ENCODE results near the gene XYLT2.

XYLT2 gene

GRCh38 chr17:50339381-50339780 is 6.5 kb upstream of the XYLT2 start:
- peaks cover under 1% of the 10 kb centered on the region for H3K4me1 ChIP-seq (ENCODE audit: insufficient read depth, low read length)
- TF ChIP-seq CTCF (IDR thresholded peaks at IDR 0.05; ENCODE audit: borderline replicate concordance, extremely low read depth, low read length, poor library complexity, severe bottlenecking) = no peak
- no peak for TF ChIP-seq EZH2 (IDR thresholded peaks at IDR 0.05; ENCODE audit: borderline replicate concordance, low read depth, low read length, severe bottlenecking)
- DNase-seq = no peak
- no peak overlapping the region for H2AFZ ChIP-seq (ENCODE audit: low read depth, low read length)
- no peak for ATAC-seq (ENCODE audit: insufficient read depth, low read depth)
- H3K4me2 ChIP-seq (ENCODE audit: insufficient read depth, low read length) = no peak overlapping the region
- no peaks in the 10 kb centered on the region for H3K27me3 ChIP-seq (ENCODE audit: insufficient read depth, low read length, poor library complexity)
- H4K20me1 ChIP-seq (ENCODE audit: insufficient read depth, low read length) = no peaks in the 10 kb centered on the region
- H3K36me3 ChIP-seq (ENCODE audit: insufficient read depth, low read length) = no peaks in the 10 kb centered on the region
- no peak overlapping the region for H3K27ac ChIP-seq (ENCODE audit: low read length)
- H3K4me3 ChIP-seq (ENCODE audit: low read depth in 1 of 2, low read length in 2 of 2) = no peak overlapping the region
- H3K9ac ChIP-seq (ENCODE audit: low read depth, low read length) = no peak overlapping the region
- H3K9me3 ChIP-seq (ENCODE audit: insufficient read depth, low read length, severe bottlenecking) = peaks cover 13% of the 10 kb centered on the region
- no peaks in the 10 kb centered on the region for H3K79me2 ChIP-seq (ENCODE audit: insufficient read depth, low read length)

GRCh38 chr17:50344731-50345365 is 1.1 kb upstream of the XYLT2 start:
- DNase-seq = no peak
- Histone ChIP-seq H3K4me3 (ENCODE audit: low read depth in 1 of 2, low read length in 2 of 2) (peak overlapping the region in 1 of 2 experiments; percentile 90; a peak in 1 of 4 replicates), H3K4me2 (ENCODE audit: insufficient read depth, low read length) (peak overlapping the region; percentile 99)

GRCh38 chr17:50346313-50347116 is 589 bp downstream of the XYLT2 start:
- H3K9me3 ChIP-seq (ENCODE audit: insufficient read depth, low read length, severe bottlenecking) = no peaks in the 10 kb centered on the region
- H3K27ac ChIP-seq (ENCODE audit: low read length) = peak overlapping the region; percentile 91
- peaks cover 16% of the 10 kb centered on the region; the same call in 1 of the 2 replicates for H4K20me1 ChIP-seq (ENCODE audit: insufficient read depth, low read length)
- H3K4me3 ChIP-seq (ENCODE audit: low read depth in 1 of 2, low read length in 2 of 2) = peak overlapping the region; percentile 63 to 90
- no peak for TF ChIP-seq CTCF (IDR thresholded peaks at IDR 0.05; ENCODE audit: borderline replicate concordance, extremely low read depth, low read length, poor library complexity, severe bottlenecking)
- TF ChIP-seq EZH2 (IDR thresholded peaks at IDR 0.05; ENCODE audit: borderline replicate concordance, low read depth, low read length, severe bottlenecking) = no peak
- ATAC-seq (ENCODE audit: insufficient read depth, low read depth) (peak; percentile 65), DNase-seq (no peak)
- H3K4me1 ChIP-seq (ENCODE audit: insufficient read depth, low read length) = peaks cover 24% of the 10 kb centered on the region
- H3K4me2 ChIP-seq (ENCODE audit: insufficient read depth, low read length) = peak overlapping the region; percentile 99
- no peaks in the 10 kb centered on the region for H3K27me3 ChIP-seq (ENCODE audit: insufficient read depth, low read length, poor library complexity)
- peak overlapping the region; percentile 90 for H3K9ac ChIP-seq (ENCODE audit: low read depth, low read length)
- peaks cover 43% of the 10 kb centered on the region for H3K79me2 ChIP-seq (ENCODE audit: insufficient read depth, low read length)
- H2AFZ ChIP-seq (ENCODE audit: low read depth, low read length) = peak overlapping the region; percentile 92
- no peaks in the 10 kb centered on the region; the same call in 1 of the 2 replicates for H3K36me3 ChIP-seq (ENCODE audit: insufficient read depth, low read length)

More at GRCh38 chr17:50344731-50345365, 1.1 kb upstream of the XYLT2 start:
- Histone ChIP-seq H3K4me1 (ENCODE audit: insufficient read depth, low read length) (peaks cover 24% of the 10 kb centered on the region), H4K20me1 (ENCODE audit: insufficient read depth, low read length) (peaks cover 8% of the 10 kb centered on the region; the same call in 1 of the 2 replicates), H2AFZ (ENCODE audit: low read depth, low read length) (peak overlapping the region; percentile 94; the same call in 1 of the 2 replicates), H3K9me3 (ENCODE audit: insufficient read depth, low read length, severe bottlenecking) (no peaks in the 10 kb centered on the region), H3K27me3 (ENCODE audit: insufficient read depth, low read length, poor library complexity) (no peaks in the 10 kb centered on the region), H3K9ac (ENCODE audit: low read depth, low read length) (peak overlapping the region; percentile 90; the same call in 1 of the 2 replicates), H3K27ac (ENCODE audit: low read length) (no peak overlapping the region), H3K36me3 (ENCODE audit: insufficient read depth, low read length) (no peaks in the 10 kb centered on the region; the same call in 1 of the 2 replicates), H3K79me2 (ENCODE audit: insufficient read depth, low read length) (peaks cover 34% of the 10 kb centered on the region)
- ATAC-seq (ENCODE audit: insufficient read depth, low read depth) = no peak
- TF ChIP-seq CTCF (IDR thresholded peaks at IDR 0.05; ENCODE audit: borderline replicate concordance, extremely low read depth, low read length, poor library complexity, severe bottlenecking) (no peak), EZH2 (IDR thresholded peaks at IDR 0.05; ENCODE audit: borderline replicate concordance, low read depth, low read length, severe bottlenecking) (no peak)

Measured in DND-41 (cell line).